GM12892 (cell line): ENCODE measurements around the gene LCN12.

Source experiments
- DNase-seq: peaks from one replicate; pipeline ENCODE4 v3.0.0; 2011; ENCODE audit not compliant: insufficient read length
- FAIRE-seq: peaks from 2 replicates; lab custom pipeline; 2011; peaks lifted over from hg19 to GRCh38; lab: Jason Lieb, UNC
- POLR2A ChIP-seq: IDR thresholded peaks from 2 replicates; pipeline ENCODE4 v1.6.1; 2011; ENCODE audit warnings: low read depth, low read length, control low read depth
- POLR2AphosphoS5 ChIP-seq: IDR thresholded peaks from 2 replicates; pipeline ENCODE4 v1.6.1; 2011; ENCODE audit warnings: low read depth, low read length, control low read depth
- TAF1 ChIP-seq: IDR thresholded peaks from 2 replicates; pipeline ENCODE4 v1.6.1; 2011; ENCODE audit warnings: low read depth, mild to moderate bottlenecking, control low read depth, low read length, borderline replicate concordance

LCN12 gene

DNA sequence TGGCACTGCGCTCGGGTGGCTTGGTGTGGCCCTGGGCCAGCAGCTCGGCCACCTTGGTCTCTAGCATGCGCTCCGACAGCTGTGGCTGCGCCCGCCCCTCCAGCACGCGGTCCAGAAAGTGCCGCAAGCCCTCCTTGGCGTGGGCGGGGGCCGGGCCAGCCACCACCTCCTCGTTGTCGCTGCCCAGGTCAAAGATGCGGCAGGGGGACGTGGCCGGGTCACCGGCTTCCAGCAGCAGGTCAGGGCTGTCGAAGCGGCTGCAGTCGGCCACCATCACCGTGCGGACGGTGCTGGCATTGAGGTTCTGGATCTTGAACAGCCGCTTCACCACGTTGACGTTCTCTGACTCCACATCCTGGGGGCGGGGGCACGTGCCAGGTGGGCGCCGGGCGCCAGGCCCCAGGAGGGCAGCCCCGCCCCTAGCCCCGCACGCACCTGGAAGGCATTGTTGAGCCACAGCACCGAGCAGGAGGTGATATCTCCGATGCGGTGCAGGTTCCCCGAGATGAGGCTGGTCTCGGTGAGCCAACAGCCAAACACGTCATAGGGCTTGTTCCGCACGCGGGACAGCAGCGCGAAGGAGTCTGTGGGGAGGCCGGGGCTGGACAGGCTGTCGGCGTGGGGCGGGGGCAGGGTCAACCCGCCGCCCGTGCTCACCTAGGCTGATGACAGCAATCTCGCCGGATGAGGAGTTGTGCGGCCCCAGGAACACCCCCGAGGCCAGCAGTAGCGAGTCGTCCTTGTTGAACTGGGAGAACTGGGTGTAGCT, 9.8 kb upstream of the LCN12 start:
- FAIRE-seq, result no peak
- TF ChIP-seq POLR2AphosphoS5, result no peak
- TF ChIP-seq TAF1, result no peak
- TF ChIP-seq POLR2A, result no peak
- no peak for DNase-seq

DNA sequence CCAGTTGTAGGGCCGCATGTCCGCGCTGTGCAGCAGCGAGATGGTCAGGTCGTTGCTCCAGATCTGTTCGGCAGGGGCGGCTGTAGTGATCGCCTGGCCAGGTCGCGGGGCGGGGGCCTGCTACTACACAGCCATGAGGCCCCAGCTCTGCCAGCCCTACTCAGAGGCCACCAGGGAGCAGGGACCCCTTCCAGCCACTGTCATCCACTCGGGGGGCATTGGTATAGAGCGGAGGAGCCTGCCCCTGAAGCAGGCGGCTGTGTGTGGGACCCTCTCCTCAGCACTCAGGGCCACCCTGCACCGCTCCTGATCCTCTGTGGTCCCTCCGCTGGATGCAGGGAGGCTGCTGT, 9.2 kb upstream of the LCN12 start:
- TF ChIP-seq POLR2AphosphoS5 (no peak), POLR2A (no peak), TAF1 (no peak)
- DNase-seq (no peak), FAIRE-seq (no peak)

DNA sequence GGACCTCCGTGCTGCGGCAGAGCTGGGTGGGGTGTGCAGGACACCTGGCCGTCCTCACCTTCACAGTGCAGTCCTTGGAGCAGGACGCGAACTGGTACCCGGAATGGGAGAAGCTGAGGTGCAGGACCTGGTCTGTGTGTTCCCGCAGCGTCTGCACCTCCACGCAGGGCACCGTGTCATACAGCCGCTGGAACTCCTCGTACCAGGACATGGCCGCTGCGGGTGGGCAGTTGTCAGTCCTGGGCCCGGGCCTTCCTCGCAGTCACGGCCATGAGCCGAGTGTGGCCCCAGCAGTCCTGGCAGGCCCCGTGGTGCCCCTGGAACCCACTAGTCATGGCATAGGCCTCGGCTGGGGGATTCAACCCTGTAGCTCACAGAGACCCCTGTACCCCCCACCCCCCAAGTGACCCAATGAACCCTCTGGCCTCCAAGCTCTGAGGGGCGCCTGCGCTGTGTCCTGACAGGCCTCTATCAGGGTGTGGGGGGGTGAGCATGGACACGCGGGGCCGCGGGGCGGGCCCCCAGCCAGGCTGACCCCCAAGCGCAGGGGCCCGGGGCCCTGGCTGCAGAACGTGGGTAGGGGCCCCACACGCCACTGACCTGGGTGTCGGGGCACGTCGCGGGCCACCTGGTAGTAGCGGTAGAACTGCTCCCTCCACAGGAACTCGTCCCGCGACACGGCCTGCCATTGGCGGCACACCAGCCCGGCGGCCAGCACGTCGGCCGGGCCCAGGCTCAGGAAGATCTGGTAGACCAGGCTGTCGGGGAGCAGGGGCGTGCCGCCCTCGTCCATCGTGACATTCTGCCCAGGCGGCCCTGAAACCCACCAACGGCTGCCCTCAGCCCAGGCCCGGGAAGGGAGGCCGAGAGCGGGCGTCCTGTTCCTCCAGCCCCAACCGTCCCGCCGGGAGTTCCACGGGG, 8.5 kb upstream of the LCN12 start:
- DNase-seq, result peak; percentile 70
- TF ChIP-seq POLR2AphosphoS5 (no peak), POLR2A (no peak), TAF1 (no peak)
- peak; percentile 33 for FAIRE-seq

DNA sequence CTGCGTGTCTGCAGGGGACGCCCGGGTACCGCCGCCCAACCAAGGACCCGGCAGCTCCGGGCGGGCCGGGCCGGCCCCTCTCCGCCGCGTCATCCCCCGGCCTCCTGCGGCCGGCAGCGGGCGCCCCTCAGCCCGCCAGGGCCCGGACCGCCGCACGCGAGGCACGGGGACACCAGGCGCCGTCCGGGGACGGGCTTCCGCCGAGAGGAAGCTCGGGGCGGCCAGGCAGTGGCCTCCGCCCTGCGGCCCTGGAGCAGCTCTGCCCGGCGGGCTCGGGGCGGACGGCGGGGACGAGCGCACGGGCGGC, 7.9 kb upstream of the LCN12 start:
- DNase-seq, result peak; percentile 86
- no peak for FAIRE-seq
- TF ChIP-seq POLR2AphosphoS5 (no peak), POLR2A (no peak), TAF1 (no peak)

DNA sequence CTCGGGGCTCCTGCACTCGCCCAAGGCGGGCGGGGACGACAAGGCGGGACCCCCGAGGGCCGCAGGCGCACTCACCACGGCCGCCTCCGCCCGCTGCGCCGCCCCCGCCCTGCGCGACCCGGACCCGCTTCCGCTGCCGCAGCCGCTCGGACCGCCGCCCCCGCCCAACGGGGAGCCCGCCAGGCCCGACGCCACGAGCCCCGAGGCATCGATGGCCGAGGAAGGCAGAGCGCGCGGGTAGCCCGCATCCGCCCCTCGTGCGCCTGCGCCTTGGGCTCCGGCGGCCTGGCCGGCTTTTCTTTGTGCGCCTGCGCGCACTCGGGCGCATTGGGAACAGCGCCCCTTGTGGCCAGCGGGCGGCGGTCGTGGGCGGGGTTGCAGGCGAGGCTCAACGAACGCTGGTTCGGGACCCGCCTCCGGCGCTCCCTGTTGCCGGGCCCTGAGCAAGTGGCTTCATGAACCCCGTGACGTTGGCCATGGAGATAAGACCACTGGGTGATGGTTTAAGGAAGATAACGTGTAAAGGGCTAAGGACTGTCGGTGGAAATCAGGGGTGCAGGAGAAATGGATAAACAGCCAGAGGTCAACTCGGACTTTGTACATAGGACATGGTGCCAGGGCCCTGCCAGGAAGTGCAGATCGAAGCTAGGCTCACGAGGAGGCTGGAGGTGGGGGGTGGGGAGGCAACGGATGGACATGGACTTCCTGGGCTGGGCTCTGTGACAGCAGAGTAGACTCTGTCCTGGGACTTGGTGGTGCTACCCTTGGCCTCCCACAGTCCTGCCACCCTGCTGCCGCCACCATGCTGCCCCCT, 7.3 kb upstream of the LCN12 start, which contains the start of the genes C8G and FBXW5:
C8G (plus strand) TSS at position 725 of the 814 bp plus-strand sequence; CDS start at position 803, 78 bp downstream.
FBXW5 (minus strand) TSS at position 220 of the 814 bp plus-strand sequence. CDS start 655 bp downstream, outside the sequence.
- FAIRE-seq (peak; percentile 99), DNase-seq (peak; percentile 99)
- TF ChIP-seq POLR2A (peak; percentile 53; the same call in 1 of the 2 replicates), POLR2AphosphoS5 (no peak)

DNA sequence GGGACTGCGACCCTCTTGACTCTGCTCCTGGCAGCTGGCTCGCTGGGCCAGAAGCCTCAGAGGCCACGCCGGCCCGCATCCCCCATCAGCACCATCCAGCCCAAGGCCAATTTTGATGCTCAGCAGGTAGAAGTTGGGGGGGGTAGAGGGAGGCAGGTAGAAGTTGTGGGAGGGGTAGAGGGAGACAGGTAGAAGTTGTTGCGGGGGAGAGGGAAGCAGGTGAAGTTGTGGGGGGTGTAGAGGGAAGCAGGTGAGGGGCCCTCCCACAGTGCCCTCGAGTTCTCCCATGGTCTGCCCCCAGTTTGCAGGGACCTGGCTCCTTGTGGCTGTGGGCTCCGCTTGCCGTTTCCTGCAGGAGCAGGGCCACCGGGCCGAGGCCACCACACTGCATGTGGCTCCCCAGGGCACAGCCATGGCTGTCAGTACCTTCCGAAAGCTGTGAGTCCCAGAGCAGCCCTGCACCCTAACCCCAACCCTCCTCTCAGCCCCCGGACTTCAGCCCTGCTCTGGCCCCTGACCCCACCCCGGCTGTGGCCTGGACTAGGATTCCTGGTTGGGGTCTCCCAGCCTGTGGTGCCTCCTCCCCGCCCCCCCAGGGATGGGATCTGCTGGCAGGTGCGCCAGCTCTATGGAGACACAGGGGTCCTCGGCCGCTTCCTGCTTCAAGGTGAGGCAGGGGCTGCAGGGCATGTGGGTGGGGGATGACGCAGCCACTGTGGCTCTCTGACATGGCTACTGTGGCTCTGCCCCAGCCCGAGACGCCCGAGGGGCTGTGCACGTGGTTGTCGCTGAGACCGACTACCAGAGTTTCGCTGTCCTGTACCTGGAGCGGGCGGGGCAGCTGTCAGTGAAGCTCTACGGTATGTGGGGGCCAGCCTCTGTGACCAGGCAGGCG, 6.5 kb upstream of the LCN12 start:
- FAIRE-seq (no peak), DNase-seq (no peak)
- TF ChIP-seq POLR2A (no peak), TAF1 (no peak), POLR2AphosphoS5 (no peak)

DNA sequence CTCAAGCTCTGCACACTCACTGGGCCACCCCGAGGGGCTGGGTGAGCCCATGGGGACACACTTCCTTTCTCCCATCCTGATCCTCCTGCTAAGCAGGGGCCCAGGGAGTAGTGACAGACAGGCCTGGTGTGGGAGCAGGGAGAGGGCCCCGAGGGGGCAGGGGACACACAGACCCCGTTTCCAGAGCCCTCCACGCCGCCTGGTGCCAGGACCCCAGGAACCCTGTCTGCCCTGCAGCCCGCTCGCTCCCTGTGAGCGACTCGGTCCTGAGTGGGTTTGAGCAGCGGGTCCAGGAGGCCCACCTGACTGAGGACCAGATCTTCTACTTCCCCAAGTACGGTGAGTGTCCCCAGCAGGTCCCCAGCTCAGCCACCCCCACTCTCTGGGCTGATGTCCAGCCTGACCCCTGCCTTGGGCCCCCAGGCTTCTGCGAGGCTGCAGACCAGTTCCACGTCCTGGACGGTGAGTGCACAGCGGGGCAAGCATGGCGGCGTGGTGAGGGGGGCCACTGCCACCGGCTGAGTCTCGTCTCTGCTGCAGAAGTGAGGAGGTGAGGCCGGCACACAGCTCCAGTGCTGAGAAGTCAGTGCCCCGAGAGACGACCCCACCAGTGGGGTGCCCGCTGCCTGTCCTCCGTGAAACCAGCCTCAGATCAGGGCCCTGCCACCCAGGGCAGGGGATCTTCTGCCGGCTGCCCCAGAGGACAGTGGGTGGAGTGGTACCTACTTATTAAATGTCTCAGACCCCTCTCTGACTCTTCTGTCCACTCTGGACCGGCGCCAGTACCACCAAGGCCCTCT, 5.6 kb upstream of the LCN12 start:
- no peak for FAIRE-seq
- no peak for TF ChIP-seq TAF1
- no peak for TF ChIP-seq POLR2A
- TF ChIP-seq POLR2AphosphoS5, result no peak

DNA sequence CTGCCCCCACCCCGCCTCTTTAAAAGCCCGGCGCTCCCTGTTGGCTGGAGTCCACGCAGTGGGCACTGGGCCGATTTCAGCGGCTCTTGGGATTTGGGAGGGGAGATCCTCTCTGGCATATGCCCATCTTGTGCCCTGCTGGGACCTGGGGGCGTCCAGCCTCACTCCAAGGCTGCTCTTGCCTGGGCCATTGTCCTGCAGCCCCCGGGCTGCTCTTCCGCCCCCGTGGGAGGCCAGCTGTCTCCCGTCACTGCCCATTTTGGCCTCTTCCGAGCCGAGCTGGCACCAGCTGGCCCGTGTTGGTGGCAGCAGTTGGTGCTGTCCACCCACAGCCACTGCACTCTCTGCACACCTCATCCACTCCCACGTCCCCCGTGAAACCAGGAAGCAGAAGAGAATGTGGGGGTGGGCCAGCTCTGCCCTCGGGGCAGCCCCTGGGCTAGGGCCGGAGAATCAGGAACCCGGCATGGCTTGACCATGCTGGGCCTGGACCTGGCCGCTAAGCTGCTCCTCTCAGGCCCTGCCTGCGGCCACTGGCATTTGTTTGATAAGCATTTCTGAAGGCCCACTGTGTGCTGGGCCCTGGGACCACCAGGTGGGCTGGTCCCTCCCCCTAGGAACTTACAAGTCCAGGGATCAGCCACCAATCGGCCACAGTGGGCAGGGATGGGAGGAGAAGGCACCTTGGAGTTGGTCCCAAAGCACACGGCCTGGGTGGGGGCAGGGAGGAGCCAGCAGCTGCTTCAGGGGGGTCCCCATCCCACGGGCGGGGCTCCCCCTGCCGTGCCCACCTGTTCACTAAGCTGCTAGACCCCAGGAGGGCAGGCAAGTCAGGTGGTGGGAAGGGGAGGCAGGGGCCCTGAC, 4.8 kb upstream of the LCN12 start:
- no peak for TF ChIP-seq POLR2A
- TF ChIP-seq POLR2AphosphoS5, result no peak
- no peak for TF ChIP-seq TAF1
- no peak for FAIRE-seq
- no peak for DNase-seq

More for the DNA sequence above, 5.6 kb upstream of the LCN12 start:
- DNase-seq, result no peak
